GM21381 (cell line): ENCODE results near the gene ITSN1.
"Not testable (repeated sequence)": the region's sequence is repeated elsewhere in the genome, so short reads cannot be mapped to it uniquely, and the experiment has no call there.

Experiments used
- ATAC-seq: cut with Tn5 transposase; IDR thresholded peaks from one replicate; pipeline ENCODE4 v1.9.1; 2021; ENCODE audit warnings: mild to moderate bottlenecking, moderate library complexity; ENCODE audit not compliant: unreplicated experiment

ITSN1 gene

DNA sequence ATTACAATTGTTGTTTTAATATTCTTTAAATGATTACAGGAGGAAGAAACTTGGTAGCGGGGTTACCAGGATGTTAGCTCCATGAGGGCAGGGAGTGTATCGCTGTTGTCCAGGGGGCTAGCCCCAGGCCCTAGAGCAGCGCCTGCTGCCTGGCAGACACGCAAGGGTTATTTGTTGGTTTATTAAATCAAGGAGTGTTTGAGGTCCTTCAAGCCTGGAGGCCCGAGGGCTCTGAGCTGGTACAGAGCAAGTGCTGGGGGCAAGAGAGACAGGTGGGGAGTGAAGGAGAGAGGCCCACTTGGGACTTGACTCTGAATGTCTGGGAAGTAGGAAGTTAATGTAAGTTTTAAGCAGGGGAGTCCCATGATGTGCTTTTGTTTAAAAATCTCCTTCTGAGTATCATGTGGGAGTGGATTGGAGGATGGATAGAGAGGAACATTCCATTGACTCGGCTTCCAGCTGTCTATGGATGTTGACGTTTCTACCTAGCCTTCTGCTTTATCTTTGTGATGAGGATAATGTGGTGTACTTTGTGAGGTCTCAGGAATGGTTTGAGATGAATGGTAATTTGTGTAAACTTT, 8.7 kb downstream of the ITSN1 start:
- no peak for ATAC-seq

DNA sequence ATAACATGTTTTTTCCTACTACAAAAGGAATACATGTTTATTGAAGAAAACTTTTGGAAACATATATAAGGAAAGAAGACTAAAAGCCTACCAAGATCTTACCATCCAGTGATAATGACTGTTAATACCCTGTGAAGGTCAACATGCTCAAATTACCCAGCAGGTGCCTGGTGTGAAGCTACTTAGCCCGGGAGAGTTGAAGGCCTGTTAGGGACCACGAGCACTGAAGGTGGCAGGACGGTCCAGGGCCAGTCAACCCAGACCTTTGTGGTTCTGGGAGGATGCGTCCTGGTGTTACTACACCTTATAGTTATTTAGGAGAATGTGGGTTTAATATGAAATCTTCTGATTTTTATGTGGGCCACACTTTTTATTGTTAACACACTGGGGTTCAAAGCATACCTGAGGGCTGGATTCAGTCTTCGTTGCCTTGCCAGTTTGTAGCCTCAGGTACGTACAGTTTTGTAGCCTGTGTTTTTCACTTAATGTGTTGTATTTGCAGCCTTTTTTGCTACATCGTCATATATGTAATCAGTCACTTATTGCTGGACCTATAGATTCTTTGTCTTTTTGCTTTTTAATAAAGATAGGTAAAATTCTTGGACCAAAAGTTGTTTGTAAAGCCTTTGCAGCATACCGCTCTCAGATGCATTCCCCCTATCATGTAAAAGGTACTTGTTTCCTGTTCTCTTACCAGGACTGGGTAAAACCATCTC, 9.8 kb downstream of the ITSN1 start:
- no peak for ATAC-seq

GRCh38 chr21:33654412-33654811, 12.1 kb downstream of the ITSN1 start:
- no peak for ATAC-seq

DNA sequence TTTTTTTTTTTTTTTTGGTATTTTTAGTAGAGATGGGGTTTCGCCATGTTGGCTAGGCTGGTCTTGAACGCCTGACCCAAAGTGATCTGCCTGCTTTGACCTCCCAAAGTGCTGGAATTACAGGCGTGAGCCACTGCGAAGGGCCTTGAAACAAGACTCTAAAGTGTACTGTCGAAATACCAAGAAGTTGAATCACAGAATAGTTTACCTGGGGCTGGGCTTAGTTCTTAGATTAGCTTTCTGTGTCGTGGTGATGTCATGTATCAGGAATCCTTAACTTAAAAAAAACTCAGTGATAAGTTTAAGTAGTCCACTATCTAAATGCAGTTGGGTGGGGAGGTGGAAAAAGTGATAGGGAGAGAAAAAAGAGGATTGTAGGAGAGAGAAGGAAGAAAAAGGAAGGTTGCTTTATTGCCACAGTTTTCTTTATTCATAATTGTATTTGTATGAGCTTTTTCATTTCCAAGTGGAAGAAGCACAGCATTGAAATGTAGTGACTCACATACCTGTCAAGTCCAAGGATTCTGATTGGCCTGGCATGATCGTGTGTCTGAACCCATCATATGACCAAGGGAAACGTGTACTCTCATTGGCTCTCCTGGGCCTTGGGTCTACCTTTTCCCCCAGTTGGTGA, 13.4 kb downstream of the ITSN1 start:
- ATAC-seq, result no peak

DNA sequence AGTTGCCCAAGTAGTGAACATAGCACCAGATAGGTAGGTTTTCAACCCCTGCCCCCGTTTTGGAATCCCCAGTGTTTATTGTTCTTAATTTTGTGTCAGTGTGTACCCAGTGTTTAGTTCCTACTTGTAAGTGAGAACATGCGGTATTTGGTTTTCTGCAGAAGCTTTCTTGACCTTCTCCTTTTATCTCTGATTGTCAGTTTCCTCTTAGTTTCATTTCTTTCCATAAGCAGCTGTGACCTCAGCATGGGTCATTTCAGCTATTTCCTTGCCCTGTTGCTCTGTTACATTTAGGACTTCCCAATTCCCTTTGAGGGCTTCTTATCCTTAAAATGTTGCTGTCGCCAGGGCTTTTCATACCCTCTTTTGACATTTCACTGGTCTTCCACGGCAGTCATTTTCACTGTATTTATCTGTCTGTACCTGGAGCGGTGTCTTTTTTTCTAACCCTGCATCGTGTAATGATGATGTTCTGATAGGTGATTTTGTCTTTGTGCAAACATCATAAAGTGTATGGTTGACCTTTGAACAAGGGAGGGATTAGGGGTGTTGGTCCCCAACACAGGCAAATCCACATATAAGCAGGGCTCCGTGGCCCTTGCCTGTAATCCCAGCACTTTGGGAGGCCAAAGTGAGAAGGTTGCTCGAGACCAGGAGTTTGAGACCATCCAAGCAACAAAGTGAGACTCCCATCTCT, 15.0 kb downstream of the ITSN1 start:
- no peak for ATAC-seq

- ATAC-seq, result no peak
Observed at GRCh38 chr21:33658919-33659567, 16.7 kb downstream of the ITSN1 start.

GRCh38 chr21:33659568-33659949, 17.3 kb downstream of the ITSN1 start:
- ATAC-seq, result no peak

- ATAC-seq, result no peak
Observed at GRCh38 chr21:33660406-33660805, 18.1 kb downstream of the ITSN1 start.

- no peak for ATAC-seq
Observed at GRCh38 chr21:33661146-33661545, 18.8 kb downstream of the ITSN1 start.

DNA sequence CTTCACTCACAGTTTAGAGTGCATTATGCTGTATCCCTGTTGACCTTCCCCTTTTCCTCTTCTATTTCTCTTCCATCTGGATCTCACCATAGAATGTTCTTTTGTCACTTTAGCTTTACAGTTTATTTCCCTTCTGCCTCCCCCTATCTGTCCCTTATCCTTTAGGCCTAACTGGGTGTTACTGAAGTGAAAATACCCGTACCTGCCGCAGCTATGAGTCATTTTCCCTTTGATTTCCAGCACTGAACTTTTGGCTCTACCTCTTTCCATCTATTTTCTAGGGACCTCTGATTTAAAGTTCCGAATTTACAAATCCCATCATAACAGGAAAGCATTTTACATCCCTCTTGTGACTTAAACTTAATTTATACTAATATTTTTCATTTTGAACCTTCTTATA, 19.7 kb downstream of the ITSN1 start:
- no peak for ATAC-seq

DNA sequence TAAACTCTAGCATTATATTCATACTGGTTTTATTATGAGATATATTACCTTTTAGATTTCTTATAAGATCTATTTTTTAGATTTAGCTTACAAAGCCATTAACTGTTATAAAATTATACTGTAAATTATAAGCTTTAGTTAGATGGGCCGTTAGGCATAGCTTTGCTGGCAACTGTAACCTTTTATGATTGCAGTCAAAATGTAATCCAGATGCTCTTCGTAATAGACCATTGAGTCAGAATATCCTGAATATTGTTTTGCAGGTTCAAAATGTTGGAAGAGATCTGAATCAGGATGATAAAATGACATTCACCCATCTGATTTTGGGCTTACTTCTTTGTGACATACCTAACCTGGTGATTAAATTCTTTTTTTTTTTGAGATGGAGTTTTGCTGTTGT, 20.9 kb downstream of the ITSN1 start:
- no peak for ATAC-seq

DNA sequence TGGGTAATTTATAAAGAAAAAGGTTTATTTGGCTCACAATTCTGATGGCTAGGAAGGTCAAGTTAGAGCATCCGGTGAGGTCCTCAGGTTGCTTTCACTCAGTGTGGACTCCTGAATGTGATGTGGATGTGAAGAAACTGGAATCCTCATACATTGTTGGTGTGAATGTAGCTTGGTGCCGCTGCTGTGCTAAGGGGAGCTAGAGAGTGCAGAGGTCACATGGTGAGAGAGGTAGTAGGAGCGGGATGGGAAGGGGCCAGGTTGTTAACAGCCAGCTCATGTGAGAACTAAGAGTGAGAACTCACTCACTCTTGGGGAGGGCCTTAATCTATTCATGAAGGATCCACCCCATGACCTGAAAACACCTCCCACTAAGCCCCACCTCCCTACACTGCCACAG, 21.8 kb downstream of the ITSN1 start:
- ATAC-seq, result no peak

DNA sequence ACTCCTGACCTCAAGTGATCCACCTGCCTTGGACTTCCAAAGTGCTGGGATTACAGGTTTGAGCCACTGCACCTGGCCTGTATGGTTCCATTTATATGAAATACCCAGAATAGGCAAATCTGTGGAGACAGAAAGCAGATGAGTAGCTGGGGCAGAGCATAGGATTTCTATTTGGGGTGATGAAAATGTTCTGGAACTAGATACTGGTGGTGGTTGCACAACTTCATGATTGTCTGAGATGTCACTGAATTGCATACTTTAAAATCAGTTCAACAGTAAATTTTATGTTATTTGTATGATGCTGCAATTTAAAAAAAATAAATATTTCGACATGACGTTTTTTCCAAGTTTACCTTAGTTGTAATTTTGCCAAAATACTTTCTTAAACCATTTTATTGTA, 23.9 kb downstream of the ITSN1 start:
- no peak for ATAC-seq

GRCh38 chr21:33667636-33668035, 25.3 kb downstream of the ITSN1 start:
- ATAC-seq, result no peak

DNA sequence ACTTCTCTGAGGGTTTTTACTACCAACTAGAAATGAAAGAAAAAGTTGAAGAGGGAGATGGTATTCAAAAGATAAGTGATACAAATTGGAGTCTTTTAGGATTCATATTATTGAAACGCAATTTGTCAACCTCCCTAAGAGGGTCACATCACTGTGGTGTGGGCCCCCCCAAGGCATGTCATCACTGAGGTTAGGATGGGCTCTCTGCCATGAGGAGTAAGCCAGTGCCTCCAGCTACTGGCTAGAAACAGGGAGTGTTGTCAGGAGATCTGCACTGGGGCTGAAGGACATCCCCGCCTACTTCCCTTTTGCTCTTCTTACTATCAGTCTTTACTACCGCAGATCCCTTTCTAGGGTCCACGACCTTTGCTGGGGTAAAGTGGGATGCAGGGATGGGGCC, 25.9 kb downstream of the ITSN1 start:
- no peak for ATAC-seq

GRCh38 chr21:33668620-33669019, 26.3 kb downstream of the ITSN1 start:
- ATAC-seq, result no peak

DNA sequence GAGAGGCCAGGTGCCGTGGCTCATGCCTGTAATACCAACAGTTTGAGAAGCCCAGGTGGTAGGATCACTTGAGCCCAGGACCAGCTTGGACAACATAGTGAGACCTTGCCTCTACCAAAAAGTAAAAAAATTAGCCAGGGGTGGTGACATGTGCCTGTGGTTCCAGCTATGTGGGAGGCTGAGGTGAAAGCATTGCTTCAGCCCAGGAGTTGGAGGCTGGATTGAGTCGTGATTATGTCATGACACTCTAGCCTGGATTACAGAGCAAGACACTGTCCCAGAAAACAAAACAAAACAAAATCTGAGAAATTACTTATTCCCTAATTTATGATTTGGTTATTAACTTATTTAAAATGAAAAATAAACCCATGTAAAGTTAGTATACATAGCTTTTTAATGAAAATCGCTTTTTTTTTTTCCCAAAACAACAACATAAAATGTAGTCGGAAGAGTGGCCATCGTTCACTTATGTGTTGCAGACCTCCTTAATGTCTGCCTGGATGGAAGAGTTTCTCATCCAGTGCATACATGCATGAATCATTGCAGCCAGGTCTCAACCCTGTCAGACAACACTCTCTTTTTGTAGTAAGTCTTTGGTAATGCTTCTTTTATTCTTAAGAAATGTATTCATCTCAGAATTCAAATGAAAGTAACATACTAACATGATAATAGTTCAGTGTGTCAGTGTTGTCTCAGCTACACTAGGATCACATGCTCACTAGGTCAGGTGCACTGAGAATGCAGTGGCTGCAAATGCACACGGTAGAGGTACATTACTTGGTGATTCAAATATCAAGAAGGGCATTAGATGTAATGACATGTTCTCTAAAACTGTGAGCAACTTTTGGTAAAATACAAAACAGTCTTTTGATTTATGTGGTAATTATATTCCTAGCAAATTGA, 28.0 kb downstream of the ITSN1 start:
- no peak for ATAC-seq

DNA sequence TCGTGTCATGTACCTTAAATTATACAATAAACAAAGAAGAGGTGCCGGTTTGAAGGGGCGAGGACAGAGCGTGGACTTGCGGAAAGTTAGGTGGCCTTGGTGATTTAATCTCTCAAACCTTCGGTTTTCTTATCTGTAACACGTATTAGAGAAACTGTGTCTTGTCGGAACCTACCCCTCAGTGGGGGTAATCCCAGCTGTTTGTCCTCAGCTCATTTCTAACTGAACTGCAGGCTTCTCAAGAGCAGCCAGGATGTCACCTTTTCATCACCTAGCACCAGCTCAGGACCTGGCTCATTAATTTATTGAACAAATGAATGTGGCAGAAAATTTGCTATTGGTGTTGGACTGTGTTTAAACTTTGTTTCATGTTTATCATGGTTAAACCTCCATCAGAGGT, 31.2 kb downstream of the ITSN1 start:
- no peak for ATAC-seq

- ATAC-seq, result no peak
Observed at GRCh38 chr21:33674226-33674625, 31.9 kb downstream of the ITSN1 start.

GRCh38 chr21:33676666-33677065, 34.4 kb downstream of the ITSN1 start:
- ATAC-seq, result not testable (repeated sequence)
